SHP77 (cell line): ENCODE measurements around the gene GYG2.
"Not testable (repeated sequence)": the region's sequence is repeated elsewhere in the genome, so short reads cannot be mapped to it uniquely, and the experiment has no call there.

Experiments
- DNase-seq, 2 experiments: peaks; one replicate each; lab custom pipeline; 2025; lab: John Stamatoyannopoulos, UW

The GYG2 gene

DNA sequence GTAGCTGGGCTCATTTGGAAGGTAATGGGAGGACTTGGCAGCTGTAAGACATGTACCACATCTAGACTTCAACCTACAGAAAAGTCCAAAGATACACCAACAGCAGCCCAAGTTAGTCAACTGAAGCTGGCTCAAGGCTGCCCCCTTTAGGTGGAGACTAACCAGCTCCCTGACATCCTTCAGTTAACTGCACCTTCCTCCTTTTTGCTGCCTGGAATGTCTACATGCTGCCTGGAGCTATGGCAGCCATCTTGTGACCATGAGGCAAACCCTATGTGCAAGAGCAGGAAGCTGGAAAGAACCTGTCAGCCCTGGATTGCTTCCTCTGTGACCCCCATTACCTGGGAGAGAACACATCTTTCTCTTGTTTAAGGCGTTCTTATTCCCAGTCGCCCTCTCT lies 74.6 kb downstream of the GYG2 start:
- DNase-seq = no peak

DNA sequence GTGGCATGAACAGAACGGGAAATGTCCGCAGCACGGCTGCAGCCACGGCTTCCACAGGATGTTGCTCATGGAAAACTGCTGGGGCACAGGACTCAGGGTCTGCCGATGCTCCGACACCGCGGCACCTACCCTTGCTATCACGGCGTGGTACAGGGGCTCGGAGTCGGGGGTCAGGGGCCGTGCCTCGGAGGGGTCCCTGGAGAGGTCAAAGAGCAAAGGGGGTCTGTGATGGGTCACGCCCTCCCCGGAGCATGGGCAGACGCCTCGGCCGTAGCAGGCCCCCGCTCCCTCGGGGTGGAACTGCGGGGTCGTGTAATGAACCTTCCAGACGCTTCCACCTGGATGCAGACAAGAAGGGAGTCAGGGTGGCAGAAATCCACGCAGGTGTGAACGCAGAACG lies 78.6 kb downstream of the GYG2 start:
- no peak for DNase-seq

DNA sequence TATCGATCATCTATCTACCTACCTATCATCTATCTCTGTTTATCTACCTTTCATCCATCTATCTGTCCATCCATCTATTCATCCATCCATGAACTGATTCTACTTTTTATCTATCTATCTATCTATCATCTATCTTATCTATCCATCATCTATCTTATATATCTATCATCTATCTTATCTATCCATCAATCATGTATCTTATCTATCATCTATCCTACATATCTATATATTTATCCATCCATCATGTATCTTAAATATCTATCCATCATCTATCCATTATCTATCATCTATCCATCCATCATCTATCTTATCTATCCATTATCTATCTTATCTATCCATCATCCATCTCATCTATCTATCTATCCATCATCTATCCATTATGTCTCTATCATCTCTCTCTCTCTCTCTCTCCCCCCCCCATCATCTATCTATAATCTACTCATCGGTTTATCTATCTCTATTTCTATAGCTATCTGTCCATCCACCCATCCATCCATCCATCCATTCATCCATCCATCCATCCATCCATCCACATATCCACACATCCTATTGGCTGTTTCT lies 79.5 kb downstream of the GYG2 start:
- DNase-seq = no peak

DNA sequence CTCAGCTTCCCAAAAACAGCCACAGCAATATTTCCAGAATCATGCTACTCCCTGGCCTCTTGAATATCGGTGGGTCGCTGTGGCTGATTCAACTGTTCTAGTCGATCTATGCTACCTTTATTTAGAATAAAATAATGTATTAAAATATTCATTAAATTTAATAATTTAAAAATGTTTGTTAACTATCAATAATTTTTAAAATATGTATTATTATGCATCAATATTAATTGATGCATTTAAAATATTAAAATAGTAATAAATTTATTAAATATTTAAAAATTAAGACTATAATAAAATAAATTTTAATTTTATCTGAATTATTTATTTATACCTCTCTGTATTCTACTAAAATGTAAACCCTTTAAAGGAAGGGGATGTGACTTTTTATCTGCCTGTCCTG lies 81.4 kb downstream of the GYG2 start:
- no peak for DNase-seq

DNA sequence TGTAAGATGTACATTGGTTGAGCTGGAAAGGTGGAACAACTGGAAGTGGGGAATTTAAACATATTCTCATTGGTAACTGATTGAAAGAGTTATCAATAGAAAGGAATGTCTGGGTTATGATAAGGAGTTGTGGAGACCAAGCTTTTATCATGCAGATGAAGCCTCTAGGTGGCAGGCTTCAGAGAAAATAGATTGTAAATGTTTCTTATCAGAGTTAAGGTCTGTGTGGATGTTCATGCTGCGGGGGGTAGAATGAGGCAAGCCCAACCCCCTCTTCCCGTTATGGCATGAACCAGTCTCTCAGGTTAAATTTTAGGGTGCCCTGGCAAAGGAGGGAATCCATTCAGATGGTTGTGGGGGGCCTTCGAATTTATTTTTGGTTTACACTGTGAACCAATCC lies 84.4 kb downstream of the GYG2 start:
- no peak for DNase-seq

DNA sequence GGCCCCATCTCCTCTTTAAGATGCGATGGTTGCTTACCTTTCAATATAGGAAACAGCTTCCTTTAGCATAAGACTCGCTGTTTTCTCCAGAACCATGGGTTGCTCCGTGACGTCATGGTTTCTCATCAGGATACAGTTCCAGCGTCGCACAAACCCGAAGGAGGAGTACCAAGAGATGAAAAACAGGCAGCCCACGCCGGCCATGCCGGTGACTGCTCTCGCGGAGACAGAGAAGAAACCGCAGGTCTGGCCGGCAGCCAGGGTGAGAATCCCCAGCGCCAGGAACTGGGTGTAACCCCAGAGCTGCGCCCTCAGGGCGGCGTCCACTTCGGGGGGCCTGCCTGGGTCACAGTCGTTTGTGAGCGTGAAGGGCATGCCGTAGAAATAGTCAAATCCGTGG lies 89.0 kb downstream of the GYG2 start:
- DNase-seq = no peak

DNA sequence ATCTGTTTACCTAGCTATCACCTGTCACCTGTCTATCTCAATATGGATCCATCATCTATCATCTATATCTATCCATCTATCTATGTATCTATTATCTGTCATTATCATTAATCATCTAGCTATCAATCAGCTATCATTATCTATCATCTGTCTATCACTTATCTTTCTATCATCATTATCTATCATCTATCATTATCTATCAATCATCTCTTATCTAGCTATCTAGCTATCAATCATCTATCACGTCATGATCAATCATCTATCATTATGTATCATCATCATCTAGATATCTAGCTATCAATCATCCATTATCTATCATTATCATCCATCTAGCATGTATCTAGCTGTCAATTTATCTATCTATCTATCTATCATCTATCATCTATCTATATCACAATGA lies 92.5 kb downstream of the GYG2 start:
- no peak for DNase-seq

DNA sequence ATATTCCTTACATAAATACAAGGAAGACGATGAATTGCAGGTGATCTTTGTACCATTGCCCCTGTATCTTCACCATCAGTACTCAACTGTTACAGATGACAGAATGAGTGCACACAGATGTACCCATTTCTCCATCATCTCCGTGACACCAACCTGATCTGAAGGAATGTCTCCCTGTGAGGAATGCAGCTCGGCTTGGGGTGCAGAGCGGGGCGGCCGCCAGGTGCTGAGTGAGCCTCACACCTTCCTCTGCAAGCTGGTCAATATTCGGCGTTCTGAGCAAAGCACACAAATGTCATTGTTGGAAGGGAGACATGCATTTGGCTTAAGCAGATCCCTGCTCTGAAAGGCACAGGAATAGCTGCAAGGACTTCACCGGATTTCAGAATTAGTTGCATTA lies 93.0 kb downstream of the GYG2 start:
- no peak for DNase-seq

DNA sequence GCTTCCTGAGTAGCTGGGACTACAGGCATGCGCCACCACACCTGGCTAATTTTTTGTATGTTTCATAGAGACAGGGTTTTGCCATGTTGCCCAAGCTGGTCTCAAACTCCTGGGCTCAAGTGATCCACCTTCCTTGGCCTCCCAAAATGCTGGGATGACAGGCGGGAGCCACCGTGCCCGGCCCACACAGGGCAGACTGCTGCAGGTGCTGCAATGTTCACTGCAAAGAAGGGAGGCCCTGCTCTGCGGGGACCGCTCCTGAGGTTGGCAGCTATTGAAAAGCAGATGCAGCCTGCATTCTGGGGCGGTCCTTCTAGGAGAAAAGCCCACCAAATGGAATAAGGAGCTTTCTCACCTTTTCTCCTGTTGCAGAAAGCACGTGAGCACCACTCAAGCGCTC lies 95.4 kb downstream of the GYG2 start:
- no peak for DNase-seq

DNA sequence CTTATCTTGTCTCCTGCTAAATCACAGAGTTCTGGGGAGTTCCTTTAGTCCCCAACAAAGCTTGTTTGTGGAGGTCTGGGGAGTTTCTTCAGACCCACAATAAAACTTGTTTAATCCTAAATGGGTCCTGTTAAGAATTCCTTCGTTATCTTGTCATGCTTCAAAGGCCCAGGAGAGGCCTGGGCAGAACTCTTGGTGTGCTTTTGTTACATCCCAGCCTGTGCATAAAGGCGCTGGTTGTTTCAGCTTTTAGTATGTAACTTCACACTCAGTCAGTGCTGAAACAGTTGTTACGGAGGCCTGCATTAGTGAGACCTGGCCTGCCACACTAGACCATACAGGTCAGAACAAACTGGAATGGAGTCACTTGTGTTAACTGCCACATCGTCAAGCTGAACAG lies 97.5 kb downstream of the GYG2 start:
- not testable (repeated sequence) for DNase-seq

DNA sequence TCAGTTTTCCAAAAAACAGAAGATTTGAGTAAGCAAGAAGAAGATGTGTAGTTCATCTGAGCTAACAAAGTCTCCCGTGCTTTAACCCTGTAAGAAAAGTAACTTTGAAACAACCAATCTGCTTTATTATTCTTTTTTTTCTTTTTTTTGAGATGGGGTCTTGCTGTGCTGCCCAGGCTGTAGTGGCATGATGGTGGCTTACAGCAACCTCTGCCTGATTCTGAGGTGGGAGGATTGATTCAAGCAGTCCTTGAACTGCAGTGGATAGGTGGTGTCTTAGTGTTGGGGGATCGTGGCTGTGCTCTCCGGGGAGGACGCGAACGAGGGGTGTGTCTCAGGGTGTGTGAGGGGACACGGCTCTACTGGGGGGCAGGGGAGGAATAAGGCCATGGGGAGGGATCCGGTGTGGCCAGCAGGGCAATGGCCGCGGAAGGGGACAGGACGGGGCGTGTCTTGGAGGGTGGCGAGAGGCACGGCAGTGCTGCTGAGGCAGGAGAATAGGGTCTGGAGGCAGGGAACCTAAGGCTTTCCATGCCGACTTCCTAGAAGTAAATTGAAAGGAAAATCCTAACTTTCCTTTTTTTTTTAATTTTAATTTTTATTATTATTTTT lies 98.0 kb downstream of the GYG2 start:
- DNase-seq = no peak

DNA sequence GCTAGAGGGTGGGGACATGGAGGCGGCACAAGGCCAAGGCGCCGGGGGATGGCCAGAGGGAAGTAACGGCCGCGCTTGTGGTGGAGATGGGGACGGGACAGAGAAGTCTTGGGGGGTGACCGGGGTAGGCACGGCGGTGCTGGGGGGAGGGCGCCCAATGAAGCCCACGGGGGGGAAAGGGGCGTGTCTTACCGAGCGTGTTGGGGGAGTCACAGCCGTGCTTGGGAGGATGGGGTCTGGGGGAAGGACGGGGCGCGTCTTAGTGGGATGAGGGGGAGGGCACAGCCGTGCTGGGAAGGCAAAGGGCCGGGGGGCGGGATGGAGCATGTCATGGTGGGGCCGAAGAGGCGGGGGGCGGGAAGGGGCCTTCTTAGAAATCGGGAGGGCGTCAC lies 99.5 kb downstream of the GYG2 start:
- no peak for DNase-seq

DNA sequence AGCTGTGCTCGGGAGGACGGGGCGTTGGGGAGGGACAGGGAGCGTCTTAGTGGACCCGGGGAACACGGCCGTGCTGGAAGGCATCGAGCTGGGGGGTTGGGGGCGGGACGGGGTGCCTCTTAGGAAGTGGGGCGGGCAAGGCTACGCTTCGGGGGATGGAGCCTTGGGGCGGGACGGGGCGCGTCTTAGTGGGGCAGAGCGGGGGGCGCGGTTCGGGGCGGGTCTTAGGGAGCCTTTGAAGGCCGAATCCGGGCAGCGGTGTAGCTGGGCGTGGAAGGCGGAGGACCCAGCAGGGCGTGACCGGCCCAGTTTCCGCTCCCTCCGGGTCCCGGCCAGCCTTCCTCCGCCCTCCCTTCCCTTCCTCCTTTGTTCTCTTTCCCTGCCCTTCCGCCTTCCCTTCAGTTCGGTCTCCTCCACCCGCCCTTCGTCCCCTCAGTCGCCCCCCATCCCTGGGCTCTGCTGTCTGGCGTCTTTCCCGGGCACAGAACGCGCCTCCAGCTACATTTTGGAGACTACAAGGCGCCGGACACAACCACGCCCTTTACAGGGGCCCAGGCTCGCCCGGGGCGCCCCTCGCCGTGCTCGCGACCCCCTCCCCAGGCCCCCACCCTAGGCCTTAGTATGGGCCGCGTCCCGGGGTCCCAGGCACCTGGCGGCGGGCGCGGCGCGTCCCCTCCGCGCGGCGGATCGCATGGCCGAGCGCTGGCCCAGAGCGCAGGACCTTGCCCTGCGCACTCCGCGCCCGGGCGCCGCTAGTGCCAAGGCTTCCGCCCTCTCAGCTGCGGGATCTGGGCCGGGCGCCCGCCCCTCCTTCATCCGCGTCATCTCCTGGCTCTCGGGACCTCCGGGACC lies 100.1 kb downstream of the GYG2 start, which contains the start of gene ARSD:
Gene ARSD, minus strand, starts transcription at position 757 of the 852 bp plus-strand sequence. Its CDS starts 64 bp downstream, at position 693.
- no peak for DNase-seq

DNA sequence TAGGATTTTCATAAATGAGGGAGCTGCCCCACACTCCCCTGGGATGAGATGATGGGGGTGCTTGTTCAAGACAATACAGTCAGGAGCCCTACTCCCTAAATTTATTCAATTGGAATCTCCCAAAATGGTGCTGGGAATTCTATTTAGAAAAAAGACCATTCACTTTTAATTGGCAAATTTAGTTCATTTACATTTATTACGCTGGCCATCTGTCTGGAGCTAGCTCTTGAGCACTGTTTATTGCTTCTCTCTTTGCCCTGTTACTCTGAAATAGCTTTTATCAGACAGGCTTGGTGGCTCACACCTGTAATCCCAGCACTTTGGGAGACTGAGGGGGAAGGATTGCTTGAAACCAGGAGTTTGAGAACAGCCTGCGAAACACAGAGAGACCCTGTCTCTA lies 102.4 kb downstream of the GYG2 start:
- DNase-seq = no peak

DNA sequence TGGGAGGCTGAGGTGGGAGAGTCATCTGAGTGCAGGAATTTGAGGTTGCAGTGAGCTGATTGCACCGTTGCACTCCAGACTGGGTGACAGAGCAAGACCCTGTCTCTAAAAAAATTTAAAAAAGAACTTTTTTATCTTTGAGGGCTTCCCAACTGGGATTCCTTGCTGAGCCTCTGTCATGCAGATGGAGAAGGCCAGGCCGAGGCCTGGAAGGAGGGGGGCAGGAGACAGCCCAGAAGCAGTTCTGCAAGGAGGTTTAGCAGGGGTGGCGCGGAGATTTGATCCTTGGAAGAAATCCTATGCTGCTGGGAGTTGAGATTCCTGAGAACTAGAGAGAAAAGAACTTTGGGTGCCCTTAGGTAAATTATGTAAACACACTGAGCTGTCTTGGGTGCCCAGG lies 102.9 kb downstream of the GYG2 start:
- DNase-seq = no peak
